ENCODE data around the gene PELI2. TPM values are rescaled to one million over a fixed set of nuclear protein-coding genes. Genes with fewer than 3 reads are reported as not detected.

PELI2 gene
- total RNA-seq, 1 experiment from 2014 or later: 3.1 TPM

DNA sequence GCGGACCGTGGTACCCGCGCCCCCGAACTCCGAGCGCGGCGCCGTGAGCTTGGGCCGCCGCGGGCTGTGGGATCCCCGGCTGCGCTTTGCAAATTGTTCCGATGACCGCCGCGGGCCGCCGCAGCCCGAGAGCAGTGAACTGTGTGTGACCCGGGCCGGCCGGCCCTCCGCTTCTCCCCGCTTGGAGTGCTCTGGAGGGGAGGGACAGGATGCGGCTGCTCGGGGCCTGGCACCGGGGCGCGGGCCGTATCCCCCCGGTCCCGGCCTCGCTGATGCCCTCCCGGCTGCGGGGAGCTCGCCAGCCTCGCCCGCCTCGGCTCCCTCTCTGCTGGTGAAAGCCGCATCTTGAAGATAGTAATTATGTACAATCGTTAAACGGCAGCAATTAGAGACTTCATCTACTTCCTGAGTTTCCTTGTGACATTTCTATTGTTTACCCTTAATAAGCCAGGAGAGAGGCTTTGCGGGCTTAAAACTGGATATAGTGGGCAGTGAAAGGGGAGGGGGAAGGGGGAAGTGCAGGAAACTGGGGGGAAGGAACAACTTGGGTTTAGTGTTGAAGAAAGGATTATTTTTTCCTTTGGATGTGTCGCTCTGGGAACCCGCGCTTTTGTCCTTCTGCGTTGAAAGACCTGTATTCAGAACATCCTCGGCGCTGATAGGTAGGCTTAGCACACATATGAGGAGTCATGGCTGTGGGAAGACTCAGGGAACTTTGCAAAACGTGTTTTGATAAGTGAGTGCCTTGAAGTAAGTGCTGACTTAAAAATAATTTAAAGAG is 1.2 kb downstream of the PELI2 start:
- peak; percentile 41 for DNase-seq (ENCODE audit: low spot score)

DNA sequence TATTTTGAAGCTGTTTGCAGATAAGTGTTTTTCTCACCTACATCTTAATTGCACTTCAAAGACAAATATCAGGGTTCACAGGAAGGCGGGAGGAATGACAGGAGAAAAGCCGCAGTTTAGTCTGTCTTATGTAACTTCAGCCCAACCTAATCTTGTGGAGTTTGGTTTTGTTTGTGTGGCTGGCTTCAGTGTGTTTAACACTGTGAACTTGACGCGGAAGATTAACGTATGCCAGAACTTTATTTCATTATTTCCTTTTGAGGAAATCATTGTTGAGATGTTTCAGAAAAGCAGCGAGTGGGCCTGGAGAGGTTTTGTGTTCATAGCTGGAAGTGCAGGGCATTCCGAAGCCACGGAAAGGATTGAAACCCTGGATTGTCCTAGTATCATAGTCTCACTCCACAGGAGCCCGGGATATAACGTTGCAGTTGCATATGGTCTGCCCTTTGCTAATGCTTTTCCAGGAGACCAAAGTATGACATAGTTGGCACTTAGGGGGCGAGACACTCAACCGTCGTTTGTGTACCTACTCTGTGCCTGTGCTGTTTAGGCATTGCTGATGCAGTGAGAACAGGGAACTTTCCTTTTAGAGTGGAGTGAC is 2.0 kb downstream of the PELI2 start:
- peak; percentile 35 for DNase-seq (ENCODE audit: low spot score)

DNA sequence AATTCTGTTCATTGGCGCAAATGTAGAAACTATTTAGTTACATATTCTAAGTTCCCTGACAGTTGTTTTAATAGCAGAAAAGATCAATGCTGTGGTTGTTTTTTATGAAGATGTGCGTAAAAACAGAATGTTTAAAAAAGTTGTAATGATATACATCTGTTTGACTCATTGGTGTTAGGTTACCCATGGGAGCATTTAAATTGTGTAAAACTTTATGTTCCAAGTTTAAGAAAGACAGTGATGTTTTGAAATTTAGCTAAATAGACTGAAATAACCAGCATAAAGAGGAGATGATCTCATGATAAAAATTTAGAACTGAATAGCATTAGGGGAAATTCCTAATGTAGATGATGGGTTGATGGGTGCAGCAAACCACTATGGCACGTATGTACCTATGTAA is 3.6 kb downstream of the PELI2 start:
- no peak for DNase-seq (ENCODE audit: low spot score)

DNA sequence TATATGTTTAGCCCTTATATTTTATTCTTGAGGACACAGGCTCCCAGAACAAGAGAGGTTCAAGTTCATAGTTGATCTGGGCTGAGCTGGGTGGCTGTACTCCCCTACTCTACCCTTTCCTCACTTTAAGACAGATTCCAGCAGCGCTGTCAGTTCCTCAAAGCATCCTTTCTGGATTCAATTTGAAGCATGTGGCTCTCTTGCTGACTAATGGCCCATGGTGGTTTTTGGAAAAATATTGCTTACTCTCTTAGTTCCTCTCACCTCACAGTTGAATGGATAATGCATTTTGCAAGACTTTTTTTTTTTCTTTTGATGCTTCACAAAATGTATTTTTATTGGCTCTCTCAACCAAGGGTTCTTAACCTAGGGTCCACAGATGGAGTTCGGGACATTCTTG is 4.1 kb downstream of the PELI2 start:
- no peak for DNase-seq (ENCODE audit: low spot score)

DNA sequence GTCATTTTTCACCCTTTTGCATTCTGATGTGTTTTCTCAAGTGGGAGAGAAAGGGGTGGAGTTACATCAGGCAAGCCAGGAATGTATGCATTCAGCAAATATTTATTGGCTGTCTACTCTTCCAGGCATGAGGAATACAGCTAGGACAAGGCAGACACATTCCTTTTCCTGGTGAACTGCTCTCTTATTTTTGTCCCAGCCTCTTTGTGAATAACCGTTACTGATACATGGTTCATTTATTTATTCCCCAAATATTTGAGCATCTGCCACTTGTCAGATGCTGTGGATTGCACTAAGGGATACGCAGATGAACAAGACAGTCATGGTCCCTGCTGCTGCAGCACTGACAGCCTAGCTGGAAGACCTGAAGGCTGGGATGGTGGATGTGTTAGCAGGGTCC is 6.1 kb downstream of the PELI2 start:
- DNase-seq (ENCODE audit: low spot score): no peak

DNA sequence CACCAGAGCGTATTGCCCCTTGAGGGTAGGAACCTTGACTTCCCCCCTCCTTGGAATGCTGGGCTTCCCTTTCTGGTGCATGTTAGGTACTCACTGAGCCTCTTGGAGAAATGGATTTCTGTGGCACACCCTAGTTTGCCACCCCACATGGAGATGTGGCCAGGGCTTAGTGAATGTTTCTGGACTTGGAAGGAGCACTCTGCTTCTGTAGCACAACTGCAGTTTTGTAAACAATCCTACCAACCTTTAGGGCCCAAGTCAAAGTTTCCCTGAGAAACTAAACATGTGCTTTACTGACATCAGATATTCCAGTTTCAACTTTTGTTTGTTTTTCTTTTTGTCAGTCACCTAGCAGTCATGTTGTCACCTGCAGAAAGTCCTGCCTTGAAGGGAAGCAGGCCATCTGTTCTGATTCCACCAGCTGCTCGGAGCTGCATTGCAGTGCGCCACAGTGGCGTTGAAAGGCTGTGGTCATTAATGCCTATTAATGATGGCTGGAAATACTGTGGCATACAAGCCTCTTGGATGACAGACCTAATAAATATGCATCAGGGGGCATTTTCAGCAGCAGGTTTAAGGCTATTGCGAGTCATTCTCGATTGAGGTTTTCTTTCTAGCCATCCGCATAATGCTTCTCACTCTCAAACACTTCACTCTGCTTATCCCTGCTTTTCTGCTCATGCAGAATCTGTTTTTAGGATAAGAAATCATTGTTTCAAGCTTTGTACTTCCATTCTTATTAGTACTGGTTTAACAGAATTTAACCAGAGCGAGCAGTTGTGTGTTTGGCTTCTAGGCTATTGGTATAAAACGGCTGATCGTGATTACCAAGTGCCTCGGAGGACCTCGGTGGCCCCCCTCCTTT is 7.8 kb downstream of the PELI2 start:
- no peak for DNase-seq (ENCODE audit: low spot score)

DNA sequence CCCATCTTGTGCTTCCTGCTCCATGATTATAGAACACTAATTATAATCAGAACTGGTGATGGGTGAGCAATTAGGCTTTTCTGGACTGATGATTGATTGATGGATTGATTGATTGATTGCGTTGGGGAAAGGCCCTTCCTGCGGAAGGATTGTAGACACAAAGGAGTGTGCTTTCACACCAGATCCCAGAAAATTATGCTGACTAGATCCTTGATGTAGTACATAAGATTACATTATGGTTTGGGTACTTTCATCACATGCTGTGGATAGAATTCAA is 8.4 kb downstream of the PELI2 start:
- DNase-seq (ENCODE audit: low spot score): no peak

DNA sequence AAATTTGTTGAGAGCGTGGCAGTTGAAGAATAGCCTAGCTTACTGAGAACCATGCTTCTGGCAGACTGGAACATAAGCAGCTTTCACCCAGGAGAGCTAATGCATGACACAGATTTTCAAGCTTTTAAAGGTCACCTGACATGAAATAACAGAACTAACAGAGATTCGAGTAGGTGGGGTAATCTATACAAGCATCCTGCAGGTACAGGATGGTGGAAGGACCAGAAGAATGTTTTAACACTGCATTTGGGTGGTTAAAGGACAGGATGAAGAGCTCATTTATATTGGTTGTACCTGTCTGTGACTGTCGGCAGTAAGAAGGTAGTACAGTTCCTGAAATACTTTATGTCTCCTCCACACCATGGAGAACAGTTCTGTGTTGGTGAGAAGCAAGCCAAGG is 8.9 kb downstream of the PELI2 start:
- DNase-seq (ENCODE audit: low spot score): no peak

DNA sequence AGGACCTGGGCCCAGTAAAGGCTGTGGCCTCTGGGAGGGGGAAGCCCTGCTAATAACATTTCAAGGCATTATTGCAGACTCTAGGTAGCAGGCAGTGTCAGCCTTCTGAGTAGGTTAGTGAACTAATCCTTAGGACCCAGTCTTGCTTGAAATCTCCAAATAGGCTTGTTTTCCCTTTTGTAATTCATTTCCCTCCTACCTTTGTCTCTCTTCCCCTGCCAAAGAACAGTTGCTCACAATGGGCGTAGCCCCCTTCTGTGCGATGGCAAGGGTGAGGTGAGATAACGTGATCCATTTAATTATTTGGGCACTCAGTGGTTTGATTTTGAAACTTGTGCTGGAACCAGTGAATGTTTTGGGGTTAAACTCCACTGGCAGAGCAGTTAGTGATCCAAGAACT is 10.9 kb downstream of the PELI2 start:
- DNase-seq (ENCODE audit: low spot score): no peak

DNA sequence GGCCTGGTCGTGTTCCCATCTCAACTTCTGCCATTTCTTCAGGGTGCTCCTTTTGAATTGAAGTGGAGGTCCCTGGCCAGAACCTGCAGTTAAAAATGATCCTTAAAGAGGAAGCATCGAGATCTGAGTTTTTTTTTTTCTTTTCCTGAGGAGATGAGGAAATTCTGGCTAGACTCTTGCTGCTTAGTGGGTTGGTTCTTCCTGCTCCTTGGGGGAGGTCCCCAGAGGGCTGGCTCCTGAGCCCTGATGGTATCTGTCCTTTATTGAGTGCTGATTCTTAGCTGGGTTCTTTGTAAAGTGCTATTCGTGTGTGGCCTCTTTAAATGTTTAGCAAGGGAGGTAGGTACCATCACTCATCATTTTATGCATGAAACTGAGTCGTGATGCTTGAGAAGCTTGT is 11.7 kb downstream of the PELI2 start:
- no peak for DNase-seq (ENCODE audit: low spot score)

DNA sequence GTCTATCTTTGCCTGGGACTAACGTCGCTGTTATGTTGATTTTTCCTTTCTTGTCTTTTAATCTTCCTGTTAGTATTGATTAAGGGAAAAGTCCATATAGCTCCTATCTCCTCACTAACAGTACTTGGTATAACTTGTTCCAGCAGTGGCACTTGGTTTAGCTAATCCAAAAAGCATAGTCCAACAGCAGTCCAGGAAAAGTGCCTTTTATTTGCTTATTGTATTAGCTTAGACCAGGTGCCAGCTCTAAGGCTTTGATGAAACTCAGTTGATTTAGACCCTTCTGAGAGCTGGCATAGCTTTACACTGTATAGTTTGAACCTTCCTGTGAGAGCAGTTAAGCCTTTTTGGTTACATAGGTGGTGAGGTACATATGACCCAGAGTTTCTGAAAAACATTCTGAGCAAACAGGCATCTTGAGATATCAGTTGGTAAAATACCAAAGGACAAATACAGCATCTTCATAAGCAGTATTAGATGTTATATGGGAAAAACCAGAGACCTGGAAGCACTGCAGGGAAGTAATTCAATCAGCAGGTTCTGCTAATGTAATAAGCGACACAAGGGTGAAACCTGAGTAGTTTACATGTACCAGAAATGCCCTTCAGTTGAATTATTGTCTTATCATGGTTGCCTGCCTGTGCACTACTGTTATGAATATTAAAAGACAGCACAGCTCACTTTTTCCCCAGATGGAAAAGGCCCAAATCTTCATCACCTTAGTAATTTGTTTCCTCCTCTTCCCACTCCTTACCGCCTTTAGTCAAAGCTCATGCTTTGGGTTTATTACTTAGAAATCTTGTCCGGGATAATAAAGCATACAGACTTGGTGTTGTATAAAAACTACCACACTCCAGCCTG is 13.0 kb downstream of the PELI2 start:
- DNase-seq (ENCODE audit: low spot score): no peak

DNA sequence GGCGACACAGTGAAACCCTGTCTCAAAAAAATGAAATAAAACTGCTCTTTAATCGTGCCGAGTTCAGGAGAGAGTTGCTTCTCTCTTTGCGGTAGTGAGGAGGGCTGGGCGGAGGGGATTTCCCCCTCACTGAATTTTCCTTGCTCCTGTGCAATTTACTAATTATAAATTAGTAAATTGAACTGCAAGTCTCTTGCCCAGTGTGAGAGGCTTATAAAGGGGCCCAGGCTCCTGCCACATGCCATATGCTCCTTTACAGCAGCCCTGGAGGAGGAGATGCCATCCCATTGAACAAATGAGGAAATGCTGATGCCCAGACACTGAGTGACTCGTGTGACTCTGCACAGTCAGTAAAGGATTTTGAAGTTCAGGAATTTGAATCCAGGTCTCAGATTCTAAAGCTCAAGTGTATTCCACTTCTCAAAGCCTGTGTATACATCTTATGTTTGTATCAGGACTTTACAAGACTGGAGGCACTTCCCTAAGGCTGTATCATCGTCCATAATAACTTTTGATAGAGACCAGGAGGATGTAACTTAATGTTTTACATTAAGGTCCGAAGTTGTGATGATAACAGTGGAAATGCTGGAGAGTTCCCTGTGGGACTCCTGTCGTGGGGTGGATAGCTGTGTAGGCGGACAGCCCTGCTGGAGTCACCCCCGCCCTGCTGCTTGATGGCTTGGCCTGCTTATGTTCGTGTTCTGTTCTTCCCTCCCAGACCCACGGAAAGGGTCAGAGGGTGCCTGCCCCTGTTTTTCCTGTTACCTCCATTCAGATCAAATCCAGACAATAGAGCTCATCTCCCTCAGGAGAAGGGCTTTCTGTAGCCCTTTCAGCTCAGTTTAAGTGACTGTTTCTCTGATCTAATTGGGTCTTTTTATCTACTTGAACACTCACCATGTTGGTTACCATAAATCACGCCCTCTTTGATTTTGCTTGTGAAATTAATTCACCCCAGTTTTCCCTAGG is 13.9 kb downstream of the PELI2 start:
- DNase-seq (ENCODE audit: low spot score): no peak

DNA sequence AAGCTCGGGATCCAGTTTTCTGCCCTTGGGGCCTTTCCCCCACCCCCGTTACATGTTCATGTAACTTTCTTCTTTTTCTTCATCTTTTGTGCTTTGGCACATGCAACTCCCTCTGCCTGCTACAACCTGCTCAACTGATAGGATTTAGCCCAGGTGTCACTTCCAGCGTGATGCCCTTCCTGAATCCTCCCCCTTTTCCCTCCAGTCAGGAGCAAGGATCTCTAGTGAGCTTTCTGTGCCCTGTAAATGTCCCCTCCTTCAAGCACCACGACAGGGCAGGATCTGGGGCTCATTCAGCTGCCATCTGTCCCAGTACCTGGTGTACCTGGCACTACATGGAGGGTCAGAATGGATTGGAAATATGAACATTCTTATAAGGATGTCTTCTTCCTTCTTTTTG is 15.3 kb downstream of the PELI2 start:
- no peak for DNase-seq (ENCODE audit: low spot score)

DNA sequence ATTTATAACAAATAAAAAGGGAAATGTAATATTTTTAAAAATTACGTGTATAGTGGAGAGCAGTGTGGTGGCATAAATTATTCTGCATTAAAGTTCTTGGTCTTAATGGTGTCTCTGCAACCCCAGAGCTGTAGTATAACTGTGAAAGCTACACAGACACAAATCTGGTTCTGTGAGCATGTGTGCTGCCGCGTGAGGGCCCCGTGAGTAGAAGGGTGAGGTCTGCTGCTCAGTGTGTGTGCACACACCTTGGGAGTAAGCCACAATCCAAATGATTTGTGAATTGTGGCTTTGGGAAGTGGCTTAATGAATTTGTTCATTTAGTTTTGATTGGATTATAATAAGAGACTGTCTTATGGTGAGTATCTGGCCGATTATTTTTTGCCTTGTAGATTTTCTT is 16.8 kb downstream of the PELI2 start:
- DNase-seq (ENCODE audit: low spot score): no peak

DNA sequence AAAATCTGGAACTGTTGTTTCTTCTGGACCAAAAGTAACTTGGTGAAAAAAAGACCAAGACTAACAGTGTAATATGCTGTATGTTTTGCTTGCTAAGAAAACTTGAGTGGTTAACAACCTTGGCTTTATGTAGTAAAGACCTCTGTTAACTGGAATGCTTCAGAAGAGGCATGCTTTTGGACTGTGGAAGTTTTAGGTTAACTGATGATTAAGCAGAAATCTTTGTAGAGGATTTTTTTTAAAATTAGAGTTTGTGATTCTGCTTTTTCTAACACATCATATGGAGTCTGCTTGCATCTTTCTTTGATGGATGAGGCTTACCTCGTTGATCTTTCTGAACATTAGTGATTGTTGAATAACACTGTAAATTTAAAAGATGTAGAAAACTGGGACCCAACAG is 17.5 kb downstream of the PELI2 start:
- DNase-seq (ENCODE audit: low spot score): no peak

DNA sequence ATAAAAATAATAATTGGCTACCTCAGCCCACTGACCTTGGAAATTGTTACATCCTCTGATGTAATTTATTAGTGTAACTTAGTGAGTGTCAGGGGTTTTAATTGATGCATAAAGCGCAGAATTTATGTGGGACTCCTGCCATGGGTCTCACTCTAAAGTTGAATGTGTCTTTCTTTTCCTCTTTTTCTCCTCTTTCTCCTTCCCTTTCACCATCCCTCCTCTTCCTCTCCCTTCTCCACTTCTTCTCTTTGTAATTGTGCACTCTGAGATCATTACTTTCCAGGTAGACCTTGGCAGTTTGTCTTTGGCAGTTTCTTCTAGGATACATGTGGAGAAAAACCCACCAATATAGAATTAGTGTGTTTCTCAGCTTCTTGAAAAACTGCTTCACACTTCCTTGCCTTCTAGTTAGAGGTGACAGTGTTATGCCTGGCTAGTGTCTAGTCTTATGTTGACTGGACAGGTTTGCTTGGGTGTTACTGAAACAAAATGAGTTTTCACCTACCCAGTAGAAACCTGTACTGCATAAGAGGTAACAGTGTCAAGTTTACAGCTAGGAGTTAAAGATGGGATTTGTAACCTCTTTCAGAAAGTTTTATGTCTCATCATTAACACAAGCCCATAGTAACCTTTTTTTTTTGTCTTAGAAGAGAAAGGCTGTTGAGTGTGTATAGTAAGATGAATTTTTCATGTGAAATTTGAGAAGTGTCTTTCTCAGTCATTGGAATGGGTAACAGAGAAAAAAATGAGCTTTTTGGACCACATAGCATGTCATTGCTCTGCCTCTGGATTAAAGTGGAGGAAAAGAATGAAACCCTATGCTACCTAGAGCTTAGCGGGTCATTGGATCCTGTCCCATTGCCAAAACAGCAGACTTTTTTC is 18.6 kb downstream of the PELI2 start:
- DNase-seq (ENCODE audit: low spot score): no peak

DNA sequence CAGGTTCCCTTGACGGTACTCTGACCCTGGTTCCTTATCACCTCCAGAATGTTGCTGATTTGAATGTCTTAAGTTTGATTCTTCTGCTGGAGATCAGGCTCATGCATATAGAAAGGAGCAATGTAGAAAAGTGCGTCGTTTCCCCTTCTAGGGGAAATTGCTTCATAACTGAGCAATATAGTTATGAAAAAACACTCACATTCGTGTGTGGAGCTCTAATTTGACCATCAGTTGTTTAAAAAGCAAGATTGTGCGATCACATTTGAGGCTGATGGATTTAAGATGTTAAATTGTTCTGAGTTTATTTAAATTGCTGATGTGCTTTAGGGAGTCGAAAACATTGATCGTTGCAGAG is 19.2 kb downstream of the PELI2 start:
- DNase-seq (ENCODE audit: low spot score): no peak

DNA sequence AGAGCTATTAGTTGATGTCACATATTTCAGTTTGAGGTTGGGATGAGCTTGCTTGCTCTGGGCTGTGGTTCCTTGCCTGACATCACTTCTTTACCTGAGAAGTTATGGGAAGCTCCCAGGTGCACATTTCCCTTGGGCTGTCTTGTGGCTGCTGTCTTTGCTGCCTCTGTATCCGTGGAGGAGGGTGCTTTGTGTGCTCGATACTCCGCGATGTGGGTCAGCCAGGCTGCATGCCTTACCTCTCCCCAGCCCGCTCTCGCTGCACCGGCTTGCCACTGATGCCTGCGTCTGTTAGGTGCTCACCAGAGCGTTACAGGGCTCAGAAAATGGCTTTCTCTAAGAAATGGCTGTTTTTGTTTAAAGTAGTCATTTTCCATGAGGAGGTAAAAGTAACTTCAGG is 19.6 kb downstream of the PELI2 start:
- no peak for DNase-seq (ENCODE audit: low spot score)

DNA sequence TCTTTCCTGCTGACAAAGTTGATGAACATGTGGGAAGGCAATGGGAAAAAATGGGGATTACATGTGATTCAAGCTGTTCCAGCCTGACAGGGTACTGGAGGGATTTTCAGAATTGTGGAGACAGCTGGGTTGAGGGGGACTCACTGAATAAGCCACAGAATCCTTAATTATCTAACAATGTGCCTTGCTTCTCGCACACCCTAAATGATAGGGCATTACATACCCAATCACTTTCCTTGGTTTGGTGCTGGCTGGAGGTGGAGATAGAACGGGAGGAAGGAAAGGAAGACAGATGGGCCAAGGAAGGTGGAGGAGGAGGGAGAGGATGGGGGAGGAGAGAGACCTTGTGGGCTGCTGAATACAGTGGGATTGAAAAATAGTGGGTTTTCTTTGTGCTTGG is 20.7 kb downstream of the PELI2 start:
- DNase-seq (ENCODE audit: low spot score): no peak

DNA sequence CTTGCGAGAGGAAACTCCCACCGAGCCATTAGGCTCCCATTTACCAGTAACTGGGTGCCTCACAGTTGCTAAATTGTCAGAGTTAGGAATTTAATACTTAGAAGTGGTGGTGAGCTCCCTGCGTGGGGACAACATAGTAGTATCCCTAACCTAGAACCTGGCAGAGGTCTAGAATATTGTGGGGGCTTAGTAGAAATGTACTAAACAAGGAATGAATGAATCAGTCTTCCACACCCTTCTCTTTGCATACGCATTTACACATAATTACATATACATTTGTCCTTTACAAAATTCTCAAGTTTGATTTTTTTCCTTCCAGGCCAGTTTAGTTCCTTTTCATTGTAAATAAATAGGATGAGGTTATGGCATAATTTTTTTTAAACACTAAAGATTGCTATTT is 24.1 kb downstream of the PELI2 start:
- no peak for DNase-seq (ENCODE audit: low spot score)

Data from HT-29 (cell line).